Activated naive CD8-positive, alpha-beta T cell (primary cell): ENCODE results near the gene SPTBN5.

Source experiments
- H3K27ac Mint-ChIP-seq: one replicate; pipeline ENCODE4 v1.8.0; 2021; ENCODE audit warnings: mixed read lengths
- H3K27me3 Mint-ChIP-seq: one replicate; pipeline ENCODE4 v1.8.0; 2021; ENCODE audit warnings: mixed read lengths
- H3K36me3 Mint-ChIP-seq: one replicate; pipeline ENCODE4 v1.8.0; 2021; ENCODE audit warnings: mixed read lengths
- H3K4me1 Mint-ChIP-seq: one replicate; pipeline ENCODE4 v1.8.0; 2021; ENCODE audit warnings: low read depth, mixed read lengths
- H3K4me3 Mint-ChIP-seq: one replicate; pipeline ENCODE4 v1.8.0; 2021; ENCODE audit warnings: mild to moderate bottlenecking, mixed read lengths
- H3K9me3 Mint-ChIP-seq: one replicate; pipeline ENCODE4 v1.8.0; 2021; ENCODE audit warnings: low read depth, mixed read lengths

SPTBN5 gene

GRCh38 chr15:41860049-41860828, 33.6 kb downstream of the SPTBN5 start:
- H3K9me3 Mint-ChIP-seq = no peaks in the 10 kb centered on the region
- H3K27ac Mint-ChIP-seq = no peak overlapping the region

GRCh38 chr15:41858756-41859155, 35.1 kb downstream of the SPTBN5 start:
- no peak overlapping the region for H3K27ac Mint-ChIP-seq
- H3K27me3 Mint-ChIP-seq = no peaks in the 10 kb centered on the region
- H3K4me3 Mint-ChIP-seq = no peak overlapping the region
- peaks cover 8% of the 10 kb centered on the region for H3K4me1 Mint-ChIP-seq
- H3K9me3 Mint-ChIP-seq = no peaks in the 10 kb centered on the region
- H3K36me3 Mint-ChIP-seq = no peaks in the 10 kb centered on the region

More at GRCh38 chr15:41860049-41860828, 33.6 kb downstream of the SPTBN5 start:
- Mint-ChIP-seq H3K4me1 (peaks cover 8% of the 10 kb centered on the region), H3K36me3 (no peaks in the 10 kb centered on the region), H3K27me3 (no peaks in the 10 kb centered on the region), H3K4me3 (no peak overlapping the region)

- Mint-ChIP-seq H3K4me1 (peaks cover 8% of the 10 kb centered on the region), H3K4me3 (no peak overlapping the region), H3K9me3 (no peaks in the 10 kb centered on the region), H3K27me3 (no peaks in the 10 kb centered on the region), H3K27ac (no peak overlapping the region), H3K36me3 (no peaks in the 10 kb centered on the region)
These were observed 36.5 kb downstream of the SPTBN5 start for GRCh38 chr15:41857316-41857715.

- Mint-ChIP-seq H3K36me3 (no peaks in the 10 kb centered on the region), H3K4me1 (peaks cover 8% of the 10 kb centered on the region), H3K27me3 (no peaks in the 10 kb centered on the region), H3K4me3 (no peak overlapping the region), H3K27ac (no peak overlapping the region), H3K9me3 (no peaks in the 10 kb centered on the region)
These were observed 37.1 kb downstream of the SPTBN5 start for GRCh38 chr15:41856716-41857115.

- Mint-ChIP-seq H3K36me3 (no peaks in the 10 kb centered on the region), H3K4me1 (peaks cover 8% of the 10 kb centered on the region), H3K27me3 (no peaks in the 10 kb centered on the region), H3K9me3 (no peaks in the 10 kb centered on the region), H3K27ac (no peak overlapping the region), H3K4me3 (no peak overlapping the region)
These were observed 37.6 kb downstream of the SPTBN5 start for GRCh38 chr15:41856262-41856661.

GRCh38 chr15:41855261-41855961, 38.4 kb downstream of the SPTBN5 start:
- Mint-ChIP-seq H3K4me3 (no peak overlapping the region), H3K27me3 (no peaks in the 10 kb centered on the region), H3K36me3 (no peaks in the 10 kb centered on the region), H3K27ac (no peak overlapping the region), H3K4me1 (peaks cover 6% of the 10 kb centered on the region), H3K9me3 (no peaks in the 10 kb centered on the region)

- Mint-ChIP-seq H3K9me3 (no peaks in the 10 kb centered on the region), H3K36me3 (no peaks in the 10 kb centered on the region), H3K4me1 (peaks cover 1% of the 10 kb centered on the region), H3K27ac (no peak overlapping the region), H3K4me3 (no peak overlapping the region), H3K27me3 (no peaks in the 10 kb centered on the region)
These were observed 39.4 kb downstream of the SPTBN5 start for GRCh38 chr15:41854443-41854842.

- no peak overlapping the region for H3K27ac Mint-ChIP-seq
- no peaks in the 10 kb centered on the region for H3K36me3 Mint-ChIP-seq
- no peaks in the 10 kb centered on the region for H3K27me3 Mint-ChIP-seq
- H3K4me3 Mint-ChIP-seq = no peak overlapping the region
- no peaks in the 10 kb centered on the region for H3K9me3 Mint-ChIP-seq
- H3K4me1 Mint-ChIP-seq = peaks cover 1% of the 10 kb centered on the region
These were observed 40.0 kb downstream of the SPTBN5 start for GRCh38 chr15:41853831-41854230.

GRCh38 chr15:41852736-41853590, 40.9 kb downstream of the SPTBN5 start:
- no peaks in the 10 kb centered on the region for H3K27me3 Mint-ChIP-seq
- H3K36me3 Mint-ChIP-seq = no peaks in the 10 kb centered on the region
- H3K4me3 Mint-ChIP-seq = no peak overlapping the region

GRCh38 chr15:41851755-41852370, 42.0 kb downstream of the SPTBN5 start:
- Mint-ChIP-seq H3K36me3 (no peaks in the 10 kb centered on the region), H3K9me3 (no peaks in the 10 kb centered on the region), H3K4me3 (no peak overlapping the region), H3K27me3 (no peaks in the 10 kb centered on the region), H3K4me1 (peaks cover 1% of the 10 kb centered on the region), H3K27ac (no peak overlapping the region)

More at GRCh38 chr15:41852736-41853590, 40.9 kb downstream of the SPTBN5 start:
- no peak overlapping the region for H3K27ac Mint-ChIP-seq
- H3K4me1 Mint-ChIP-seq = peaks cover 1% of the 10 kb centered on the region
- no peaks in the 10 kb centered on the region for H3K9me3 Mint-ChIP-seq

- Mint-ChIP-seq H3K4me3 (no peak overlapping the region), H3K4me1 (peaks cover 1% of the 10 kb centered on the region), H3K27ac (no peak overlapping the region), H3K27me3 (no peaks in the 10 kb centered on the region), H3K9me3 (no peaks in the 10 kb centered on the region), H3K36me3 (no peaks in the 10 kb centered on the region)
These were observed 42.7 kb downstream of the SPTBN5 start for GRCh38 chr15:41851167-41851523.

GRCh38 chr15:41850482-41851166, 43.2 kb downstream of the SPTBN5 start:
- no peak overlapping the region for H3K4me3 Mint-ChIP-seq
- H3K9me3 Mint-ChIP-seq = no peaks in the 10 kb centered on the region
- H3K36me3 Mint-ChIP-seq = no peaks in the 10 kb centered on the region

GRCh38 chr15:41849861-41850260, 44.0 kb downstream of the SPTBN5 start:
- Mint-ChIP-seq H3K9me3 (no peaks in the 10 kb centered on the region), H3K36me3 (no peaks in the 10 kb centered on the region), H3K4me1 (peaks cover 1% of the 10 kb centered on the region), H3K27me3 (no peaks in the 10 kb centered on the region), H3K4me3 (no peak overlapping the region), H3K27ac (no peak overlapping the region)

More at GRCh38 chr15:41850482-41851166, 43.2 kb downstream of the SPTBN5 start:
- H3K27me3 Mint-ChIP-seq = no peaks in the 10 kb centered on the region
- peaks cover 1% of the 10 kb centered on the region for H3K4me1 Mint-ChIP-seq
- peak overlapping the region; percentile 61 for H3K27ac Mint-ChIP-seq

- H3K4me1 Mint-ChIP-seq = peaks cover 1% of the 10 kb centered on the region
- H3K27ac Mint-ChIP-seq = no peak overlapping the region
- H3K4me3 Mint-ChIP-seq = no peak overlapping the region
- no peaks in the 10 kb centered on the region for H3K36me3 Mint-ChIP-seq
- no peaks in the 10 kb centered on the region for H3K27me3 Mint-ChIP-seq
- H3K9me3 Mint-ChIP-seq = no peaks in the 10 kb centered on the region
These were observed 44.6 kb downstream of the SPTBN5 start for GRCh38 chr15:41849204-41849603.
